Stimulated activated CD4-positive, alpha-beta T cell treated with anti-CD3 and anti-CD28 coated beads, Interleukin-15, amount 100 ng/mL, for 1 hour (primary cell): ENCODE results near the gene TTC7B.

ENCODE experiments used
- DNase-seq, 2 donors: peaks; one replicate each; pipeline ENCODE4 v3.0.0-alpha.2; 2020; ENCODE audit warnings: low read depth in 1 of 2, low spot score in 1 of 2

Gene TTC7B

DNA sequence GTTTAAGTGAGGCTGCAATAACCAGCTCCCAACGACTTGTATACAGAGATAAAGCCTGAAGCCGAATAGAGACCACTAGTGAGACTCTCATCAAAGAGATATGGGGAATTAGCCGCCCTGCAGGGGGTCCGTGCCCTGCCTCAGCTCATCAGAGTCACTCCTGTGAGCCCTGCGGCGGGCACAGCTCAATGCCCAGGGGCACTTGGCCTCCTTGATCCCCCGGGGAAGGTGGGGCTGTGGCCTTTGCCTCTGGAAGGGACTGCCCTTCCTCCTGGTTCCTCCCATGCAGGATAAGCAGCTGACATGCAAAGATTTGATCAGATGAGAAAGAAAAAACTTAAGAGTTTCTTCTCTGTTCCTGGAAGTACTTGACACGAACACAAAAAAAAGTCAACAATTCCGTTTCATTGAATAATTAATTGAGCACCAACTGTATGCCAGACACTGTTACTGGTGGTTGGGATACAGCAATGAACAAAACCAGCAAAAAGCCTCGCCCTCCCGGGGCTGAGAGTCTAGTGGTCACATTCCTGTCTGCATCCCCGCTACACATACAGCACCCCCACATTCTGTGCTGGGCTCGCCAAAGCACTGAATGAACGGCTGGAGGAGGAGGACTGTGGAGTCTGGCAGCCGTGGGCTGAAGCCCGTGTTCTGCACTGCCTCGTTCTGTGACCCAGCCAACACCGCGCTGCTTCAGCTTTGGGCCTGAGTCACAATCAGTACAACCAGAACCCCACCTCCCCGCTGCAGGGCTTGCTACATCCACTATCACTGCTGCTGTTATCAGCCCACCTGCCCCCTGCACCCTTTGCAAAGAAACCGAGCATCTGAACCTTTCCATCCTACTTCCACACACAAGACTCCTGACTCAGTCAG is 10.3 kb downstream of the TTC7B start:
- no peak for DNase-seq

DNA sequence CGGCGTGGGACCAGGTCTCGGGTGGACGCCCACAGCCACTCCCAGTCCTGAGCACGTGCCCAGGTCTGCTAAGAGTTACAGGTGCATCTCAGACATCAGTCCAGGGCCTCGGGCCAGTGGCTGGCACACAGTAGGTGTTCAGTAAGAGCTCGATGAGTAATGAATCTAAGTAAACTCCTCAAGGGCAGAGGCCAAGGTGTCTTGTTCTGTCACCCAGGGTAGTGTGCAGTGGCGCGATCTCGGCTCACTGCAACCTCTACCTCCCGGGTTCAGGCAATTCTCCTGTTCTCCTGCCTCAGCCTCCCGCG is 11.2 kb downstream of the TTC7B start:
- no peak for DNase-seq

DNA sequence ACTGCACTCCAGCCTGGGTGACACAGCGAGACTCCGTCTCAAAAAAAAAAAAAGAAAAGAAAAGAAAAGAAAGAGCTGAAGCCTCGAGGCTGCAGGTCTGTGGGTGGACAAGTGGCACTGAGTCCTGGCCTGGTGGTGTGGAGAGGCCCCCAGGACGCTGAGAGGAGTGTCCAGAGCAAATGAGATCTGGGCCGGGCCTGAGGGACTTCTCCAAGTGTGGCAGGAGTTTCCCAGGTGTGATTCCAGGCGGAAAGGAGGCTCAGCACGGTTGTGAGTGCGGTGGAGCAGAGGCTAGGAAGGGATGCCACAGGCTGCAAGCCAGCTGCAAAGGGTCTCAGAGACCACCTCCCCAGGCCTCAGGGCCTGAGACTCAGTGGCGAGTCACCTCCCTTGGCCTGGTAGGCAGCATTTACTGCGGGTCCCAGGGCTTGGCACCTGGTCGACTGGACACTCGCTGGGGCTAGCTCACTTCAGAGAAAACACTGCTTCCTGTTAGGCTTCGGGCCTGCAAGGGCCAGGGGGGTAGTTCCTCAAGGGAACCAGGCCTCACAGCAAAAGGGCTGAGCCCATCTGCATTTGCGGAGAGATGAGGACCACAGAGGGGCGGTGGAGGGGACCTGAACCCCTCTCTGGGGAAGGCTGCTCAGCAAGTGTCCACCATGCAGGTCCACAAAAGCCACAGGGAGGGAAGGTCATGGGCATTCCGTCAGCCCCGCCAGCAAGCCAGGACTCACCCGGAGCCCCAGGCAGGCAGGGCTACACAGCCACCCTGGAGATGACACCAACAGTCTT is 11.7 kb downstream of the TTC7B start:
- no peak for DNase-seq

DNA sequence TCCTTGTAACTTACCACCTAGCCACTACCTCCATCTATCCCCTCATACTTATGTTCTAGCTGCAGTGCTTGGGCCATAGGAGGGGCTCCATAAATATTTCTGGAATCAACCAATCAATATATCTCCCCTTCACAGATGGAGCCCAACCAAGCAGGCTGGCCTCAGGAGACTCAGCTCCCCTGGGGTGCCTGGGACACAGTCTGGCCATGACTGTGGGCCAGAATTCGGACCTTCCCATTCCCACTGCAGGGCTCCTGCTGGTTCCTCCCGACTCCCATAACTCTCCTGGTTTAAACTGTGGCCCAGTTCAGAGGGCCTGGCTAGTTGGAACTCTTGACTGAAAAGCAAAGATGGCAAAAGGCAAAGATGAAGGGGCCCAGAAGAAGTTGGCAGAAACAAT is 13.0 kb downstream of the TTC7B start:
- DNase-seq, result no peak

DNA sequence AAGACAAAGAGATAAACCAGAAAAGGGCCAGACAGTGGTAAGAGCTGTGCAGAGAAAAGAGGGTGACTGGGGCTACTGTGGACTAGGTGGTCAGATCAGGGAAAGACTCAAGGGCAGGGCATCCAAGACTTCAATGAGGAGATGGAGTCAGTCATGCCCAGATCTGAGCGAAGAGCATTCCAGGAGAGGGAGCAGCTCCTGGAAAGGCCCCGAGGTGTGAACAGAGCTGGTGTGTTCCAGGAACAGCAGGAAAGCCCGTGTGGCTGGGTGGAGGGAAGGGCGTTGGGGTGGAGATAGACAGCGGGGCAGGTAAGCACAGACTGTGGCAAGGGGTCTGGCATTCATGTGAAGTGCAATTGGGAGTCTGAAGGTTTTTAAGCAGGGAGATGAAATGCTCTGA is 16.8 kb downstream of the TTC7B start:
- DNase-seq, result no peak

DNA sequence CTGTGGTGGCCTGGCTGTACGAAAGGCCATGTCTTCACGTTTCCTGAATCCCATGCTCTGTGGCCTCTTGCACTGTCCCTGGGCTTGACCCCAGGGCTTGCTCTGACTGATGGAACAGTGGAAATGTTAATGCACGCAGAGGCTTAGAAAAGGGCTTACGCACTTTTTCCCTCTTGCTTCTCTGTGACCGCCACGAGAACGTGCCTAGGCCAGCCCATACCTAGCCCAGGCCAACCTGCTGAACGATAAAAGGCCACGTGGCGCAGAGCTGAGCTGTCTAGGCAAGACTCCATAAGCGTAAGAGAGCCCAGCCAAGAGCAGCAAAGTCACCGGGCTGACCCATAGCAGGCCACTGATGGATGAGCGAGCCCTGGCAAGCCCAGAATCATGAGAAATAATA is 18.3 kb downstream of the TTC7B start:
- DNase-seq, result no peak

DNA sequence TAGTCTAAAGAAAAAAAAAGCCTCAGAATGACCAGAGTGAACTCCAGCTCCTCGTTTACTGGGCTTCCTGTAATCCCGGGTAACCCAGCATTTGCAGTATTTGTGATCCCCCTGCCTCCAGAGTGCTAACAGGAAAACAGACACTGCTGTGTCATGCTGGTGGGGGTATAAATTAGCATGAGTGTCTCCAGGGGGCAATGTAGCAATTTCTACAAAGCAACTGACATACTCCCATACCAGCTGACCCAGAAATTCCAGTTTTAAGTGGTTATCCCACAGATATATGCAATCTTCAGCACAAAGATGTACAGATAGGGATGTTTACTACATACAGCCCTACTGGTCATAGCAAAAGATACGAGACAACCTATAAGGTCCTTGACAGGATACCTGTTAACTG is 18.8 kb downstream of the TTC7B start:
- no peak for DNase-seq

DNA sequence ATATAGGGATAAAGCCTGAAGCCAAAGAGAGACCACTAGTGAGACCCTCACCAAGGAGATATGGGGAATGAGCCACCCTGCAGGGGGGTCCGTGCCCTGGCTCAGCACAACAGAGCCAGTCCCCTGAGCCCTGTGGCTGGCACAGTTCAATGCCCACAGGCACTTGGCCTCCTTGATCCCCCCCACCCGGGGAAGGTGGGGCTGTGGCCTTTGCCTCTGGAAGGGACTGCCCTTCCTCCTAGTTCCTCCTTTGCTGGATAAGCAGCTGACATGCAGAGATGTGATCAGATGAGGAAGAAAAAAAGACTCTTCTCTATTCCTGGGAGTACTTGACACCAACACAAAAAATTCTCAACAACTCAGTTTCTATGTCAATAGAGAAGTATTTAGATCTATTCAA is 19.9 kb downstream of the TTC7B start:
- no peak for DNase-seq

DNA sequence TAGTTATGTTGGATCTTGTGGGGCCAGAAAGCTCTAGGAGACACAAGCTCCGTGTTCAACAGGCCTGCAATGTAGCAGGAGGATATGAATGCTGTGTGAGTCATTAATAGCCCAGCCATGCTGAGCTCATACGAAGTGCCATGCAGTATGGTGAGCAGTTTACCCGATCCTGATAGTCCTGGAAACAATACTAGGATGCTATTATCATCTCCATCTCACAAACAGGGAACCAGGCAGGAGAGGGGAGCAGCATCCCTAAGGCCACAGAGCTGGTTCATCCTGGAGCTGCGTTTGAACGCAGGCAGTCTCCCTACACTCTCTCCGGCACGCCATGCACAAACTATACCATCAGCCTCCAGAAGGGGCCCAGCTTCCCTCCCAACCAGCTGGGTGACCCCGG is 20.5 kb downstream of the TTC7B start:
- DNase-seq, result no peak

DNA sequence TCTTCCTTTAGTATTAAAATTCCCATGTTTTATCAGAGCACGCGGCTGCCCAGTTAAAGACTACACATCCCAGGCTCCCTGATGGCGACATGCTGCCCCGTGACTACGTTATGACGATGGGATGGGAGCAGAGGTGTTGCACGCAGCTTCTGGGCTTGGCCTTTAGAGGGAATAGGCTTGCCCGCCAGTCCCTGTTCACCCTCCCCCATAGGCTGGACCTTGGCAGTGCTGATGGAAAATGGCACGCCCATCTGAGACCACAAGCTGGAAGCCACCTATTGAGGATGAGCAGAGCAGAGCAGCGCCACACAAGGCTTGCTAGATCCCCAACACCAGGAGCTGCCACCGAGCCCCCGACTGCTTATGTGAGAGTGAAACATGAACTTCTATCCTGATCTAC is 24.7 kb downstream of the TTC7B start:
- no peak for DNase-seq

DNA sequence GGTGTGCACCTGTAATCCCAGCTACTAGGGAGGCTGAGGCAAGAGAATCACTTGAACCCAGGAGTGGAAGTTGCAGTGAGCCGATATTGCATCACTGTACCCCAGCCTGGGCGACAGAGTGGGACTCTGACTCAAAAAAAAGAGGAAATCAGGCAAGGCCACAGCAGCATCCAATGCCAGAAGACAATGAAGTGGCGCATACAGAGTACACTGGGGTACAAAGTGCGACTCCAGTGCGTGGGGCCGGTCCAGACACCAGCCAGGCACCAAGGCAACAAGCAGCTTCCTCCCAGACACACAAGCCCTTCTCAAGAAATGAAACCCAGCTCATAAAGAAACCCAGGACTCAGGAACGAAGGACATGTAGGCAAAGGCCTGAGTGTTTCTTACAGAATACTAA is 28.2 kb downstream of the TTC7B start:
- DNase-seq, result no peak

DNA sequence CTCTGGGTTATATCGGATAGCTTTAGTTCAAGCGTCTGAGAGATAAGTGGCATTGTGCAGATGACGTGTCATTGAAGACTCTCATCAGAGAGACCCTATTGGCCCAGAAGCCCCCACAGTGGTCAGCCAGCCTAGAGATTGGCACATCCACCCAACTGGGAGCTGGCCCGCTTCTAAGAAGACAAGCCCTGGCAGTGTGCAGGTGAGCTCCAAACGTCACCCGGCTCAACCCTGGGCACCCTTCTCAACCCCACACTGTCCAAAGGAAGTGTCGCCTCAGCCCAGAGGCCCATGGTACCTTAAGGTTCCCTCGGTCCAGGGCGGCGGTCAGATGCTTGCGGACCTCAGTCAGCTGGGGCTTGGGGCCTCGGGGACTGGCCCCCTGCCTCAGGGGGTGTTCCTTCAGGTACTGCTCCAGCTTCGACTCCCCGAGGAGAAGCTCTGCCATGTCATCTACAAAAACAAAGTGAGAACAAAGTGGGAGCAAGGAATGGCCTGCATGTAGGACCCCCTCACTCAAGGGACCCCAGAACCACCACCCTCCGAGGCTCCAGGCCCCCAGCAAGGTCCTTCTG is 30.3 kb downstream of the TTC7B start:
- no peak for DNase-seq

DNA sequence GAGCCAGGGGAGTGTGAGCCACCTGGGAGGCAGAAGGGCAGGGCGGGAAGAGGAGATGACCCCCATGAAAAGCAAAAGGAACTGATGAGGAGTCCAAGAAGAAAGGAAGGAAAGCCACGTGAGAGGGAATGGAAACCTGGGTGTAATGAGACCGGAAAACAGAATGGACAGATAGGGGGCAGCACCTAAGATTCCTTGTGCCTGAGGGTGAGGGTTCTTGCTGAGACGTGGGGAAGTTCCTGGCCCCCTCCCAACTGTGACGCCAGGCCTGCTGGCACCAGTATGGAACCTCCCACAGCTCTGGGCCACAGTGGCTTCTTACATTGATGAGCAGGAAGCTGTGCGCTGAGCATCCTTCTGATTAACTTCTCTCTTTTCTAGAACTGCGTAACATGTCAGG is 30.8 kb downstream of the TTC7B start:
- no peak for DNase-seq

DNA sequence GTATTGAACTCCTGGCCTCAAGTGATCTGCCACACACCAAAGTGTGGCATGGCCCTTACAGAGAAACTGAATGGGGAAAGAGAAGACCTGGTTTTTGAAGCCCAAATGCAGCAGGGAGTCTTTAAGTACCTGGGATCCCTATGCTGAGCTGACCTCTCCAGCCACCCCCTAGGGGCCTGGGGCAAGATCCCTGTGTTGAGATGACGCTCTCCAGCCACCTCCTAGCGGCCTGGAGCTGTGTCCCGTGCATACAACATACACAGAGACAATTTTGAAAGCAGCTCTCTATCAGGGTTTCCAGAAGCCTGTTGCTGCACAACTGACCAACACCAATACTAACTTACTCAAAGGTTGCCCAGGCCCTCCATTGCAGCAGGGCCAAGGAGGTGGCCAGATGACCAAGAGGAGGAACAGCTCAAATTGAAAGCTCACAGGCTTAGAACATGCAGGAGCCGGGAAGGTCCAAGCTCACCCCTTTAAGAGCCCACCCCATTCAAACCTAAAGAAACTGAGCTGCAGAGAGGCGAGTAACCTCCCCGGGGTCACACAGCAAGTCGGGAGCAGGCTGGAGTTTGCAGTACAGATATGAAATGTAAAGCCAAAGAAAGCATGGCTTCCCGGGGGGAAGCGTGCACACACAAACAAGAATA is 31.5 kb downstream of the TTC7B start:
- DNase-seq, result no peak

DNA sequence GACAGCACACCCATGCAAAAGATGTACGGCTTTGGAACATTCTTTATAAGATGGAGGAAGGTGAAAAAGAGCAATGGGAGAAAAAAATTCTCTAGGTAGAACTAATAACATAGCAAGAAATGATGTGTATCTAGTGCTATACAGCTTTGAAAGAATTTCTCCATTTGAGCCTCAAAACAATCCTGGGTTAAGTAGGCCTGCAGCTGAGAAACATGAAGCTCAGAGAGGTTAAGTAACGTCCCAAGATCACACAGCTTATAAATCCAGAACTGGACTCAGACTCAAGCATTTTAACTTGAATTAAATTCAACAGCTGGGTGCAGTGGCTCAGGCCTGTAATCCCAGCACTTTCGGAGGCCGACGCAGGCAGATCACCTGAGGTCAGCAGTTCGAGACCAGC is 32.9 kb downstream of the TTC7B start:
- DNase-seq, result no peak

DNA sequence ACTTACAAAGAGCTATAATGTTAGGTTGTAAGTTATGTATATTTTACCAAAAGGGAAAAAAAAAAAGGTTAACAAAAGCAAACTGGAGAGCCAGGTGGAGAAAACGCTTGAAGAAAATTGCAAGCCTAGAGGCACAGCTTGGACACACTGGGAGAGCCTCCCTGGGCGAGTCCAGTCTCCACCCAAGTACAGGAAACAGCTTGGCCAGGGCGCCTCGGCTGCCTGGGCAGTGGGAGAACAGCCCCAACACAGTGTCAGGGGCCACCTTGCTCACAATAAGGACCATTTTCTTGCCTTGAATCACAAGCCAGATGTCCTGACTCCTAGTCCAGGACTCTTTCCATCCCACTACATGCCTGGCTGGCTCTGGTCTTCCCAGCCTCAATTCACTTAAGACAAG is 33.3 kb downstream of the TTC7B start:
- DNase-seq, result no peak

DNA sequence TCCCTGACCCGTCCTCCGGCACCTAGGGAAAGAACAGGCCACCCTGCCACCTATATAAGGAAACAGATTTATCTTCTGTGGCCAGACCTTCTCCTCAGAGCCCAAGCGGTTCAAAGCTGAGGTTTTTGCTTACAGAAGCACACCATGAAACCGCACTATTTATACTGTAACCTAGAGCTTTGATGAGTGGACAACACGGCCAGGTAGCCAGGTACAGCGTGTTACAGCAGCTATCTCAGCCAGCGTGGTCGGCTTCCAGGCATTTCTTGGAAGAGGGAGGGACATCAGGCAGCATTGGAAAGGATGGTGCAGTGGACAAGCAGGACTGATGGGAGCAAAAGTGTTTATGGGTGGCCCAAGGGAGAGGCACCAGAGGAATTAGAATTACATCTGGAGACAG is 34.4 kb downstream of the TTC7B start:
- no peak for DNase-seq

DNA sequence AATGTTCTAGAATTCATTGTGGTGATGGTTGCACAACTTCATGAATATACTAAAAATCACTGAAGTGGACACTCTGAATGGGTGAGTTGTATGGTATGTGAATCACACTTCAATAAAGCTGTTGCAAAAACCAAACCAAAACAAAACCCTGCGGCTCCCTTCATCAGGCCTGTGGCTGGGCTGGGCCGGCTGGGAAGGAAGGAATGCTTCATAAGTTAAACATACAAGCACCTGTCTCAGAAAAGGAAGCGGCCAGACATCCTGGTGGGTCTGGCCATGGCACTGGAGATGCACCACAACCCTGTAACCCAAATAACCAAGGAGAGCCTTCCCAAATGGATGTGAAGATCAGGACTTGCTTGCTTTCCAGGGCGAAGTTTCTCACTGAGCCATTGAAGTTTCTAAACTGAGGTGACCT is 34.9 kb downstream of the TTC7B start:
- DNase-seq, result no peak

DNA sequence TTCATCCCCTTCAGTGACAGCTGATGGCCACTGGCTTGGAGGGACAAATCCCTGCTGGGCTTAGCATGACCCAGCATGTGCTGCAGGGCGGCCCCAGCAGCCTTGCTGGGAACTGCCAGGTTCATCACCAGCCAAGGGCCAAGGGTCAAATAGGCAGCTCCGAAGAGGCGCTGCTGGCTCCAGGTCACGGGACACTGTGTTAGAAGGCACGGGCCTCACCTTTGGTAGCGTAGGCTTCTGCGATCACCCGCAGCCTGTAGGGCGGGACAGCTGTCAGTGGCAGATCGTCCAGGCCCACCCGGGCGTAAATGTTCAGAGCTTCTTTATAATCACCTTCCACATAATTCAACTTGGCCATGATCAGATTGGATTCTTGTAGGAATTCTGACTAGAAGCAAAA is 35.7 kb downstream of the TTC7B start:
- DNase-seq, result no peak

DNA sequence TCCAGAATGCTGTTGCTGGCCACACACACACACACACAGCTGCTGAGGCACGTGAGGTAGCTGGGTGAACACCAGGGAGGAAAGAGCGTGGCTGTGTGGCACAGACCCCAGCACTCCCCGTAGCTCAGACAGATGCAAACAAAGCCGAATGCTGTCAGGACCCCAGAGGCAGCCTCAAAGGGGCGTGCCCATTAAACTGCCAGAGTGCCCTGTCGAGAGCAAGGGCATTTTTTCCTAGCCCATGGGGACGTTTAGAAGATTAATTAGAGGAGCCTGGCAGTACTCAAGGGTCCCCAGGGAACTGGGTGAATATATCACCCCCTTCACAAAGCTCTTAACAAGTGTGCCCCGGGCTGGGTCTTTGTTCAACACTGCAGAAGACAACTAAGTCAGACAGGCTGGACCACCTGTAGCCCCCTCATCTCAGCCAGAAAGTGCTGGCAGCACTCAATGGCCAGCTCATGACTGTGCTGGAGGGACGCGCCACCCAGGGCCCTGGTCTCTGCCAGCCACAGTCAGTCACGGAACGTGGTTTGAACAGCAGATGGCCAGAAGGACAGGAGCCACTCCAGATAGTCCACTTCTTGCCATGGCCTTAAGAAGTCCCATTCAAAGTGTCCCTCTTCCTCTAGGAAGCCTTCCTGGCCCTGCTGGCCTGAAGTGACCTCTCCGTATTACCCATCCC is 37.5 kb downstream of the TTC7B start:
- no peak for DNase-seq

DNA sequence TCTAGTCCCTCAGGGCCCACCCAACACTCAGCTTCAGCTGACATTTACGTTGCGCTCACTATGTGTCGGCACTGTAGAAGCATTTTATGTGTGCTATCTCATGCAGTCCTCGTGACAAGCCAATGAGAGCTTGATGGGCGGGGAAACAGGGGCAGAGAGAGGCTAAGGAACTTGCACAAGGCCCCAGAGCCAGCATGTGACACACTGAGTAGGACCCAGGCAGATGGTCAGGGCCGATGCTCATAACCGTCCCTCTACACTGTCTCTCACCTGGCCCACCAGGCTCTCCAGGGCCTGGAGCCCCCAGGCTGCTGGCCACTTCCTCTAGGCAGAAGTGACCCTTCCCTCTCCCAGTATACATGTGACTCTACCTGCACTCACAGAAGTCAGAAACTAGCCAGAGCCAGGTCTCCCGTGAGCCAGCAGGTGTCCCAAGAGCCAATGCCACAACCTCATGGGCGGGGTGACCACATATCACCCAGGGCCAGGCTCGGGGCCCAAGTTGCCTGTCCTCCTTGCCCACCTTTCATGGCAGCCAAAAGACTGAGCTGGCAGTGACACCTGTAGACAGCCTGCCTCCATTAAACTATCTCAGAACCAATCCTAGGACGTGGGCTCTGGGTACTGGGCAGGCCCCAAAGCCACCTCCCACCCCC is 38.3 kb downstream of the TTC7B start:
- no peak for DNase-seq
